Upper lobe of right lung (tissue), 1 donor: ENCODE results near the gene VCL. TPM values are rescaled to one million over a fixed set of nuclear protein-coding genes. Genes with fewer than 3 reads are reported as not detected.

Experiments
- ATAC-seq: fragments of 200-7000 bp; cut with Tn5 transposase; one replicate; pipeline ENCODE4 v1.9.1; 2020; ENCODE audit warnings: mild to moderate bottlenecking, moderate library complexity
- DNase-seq: peaks from one replicate; pipeline ENCODE4 v3.0.0-alpha.2; 2020
- H3K27ac ChIP-seq: fragments of 200-600 bp; one replicate; pipeline ENCODE4 v1.8.0; 2022
- H3K27me3 ChIP-seq: fragments of 200-600 bp; one replicate; pipeline ENCODE4 v1.8.0; 2022; ENCODE audit warnings: mild to moderate bottlenecking
- H3K36me3 ChIP-seq: fragments of 200-600 bp; one replicate; pipeline ENCODE4 v1.8.0; 2022
- H3K4me1 ChIP-seq: fragments of 200-600 bp; one replicate; pipeline ENCODE4 v1.8.0; 2022
- H3K4me3 ChIP-seq: fragments of 200-600 bp; one replicate; pipeline ENCODE4 v1.8.0; 2022; ENCODE audit warnings: mild to moderate bottlenecking
- H3K9me3 ChIP-seq: fragments of 200-600 bp; one replicate; pipeline ENCODE4 v1.8.0; 2022
- intact Hi-C: fragments of 100-400 bp; cut with DNase I; formaldehyde crosslinking; loops from one replicate; pipeline ENCODE4 v1.11.0; 2022
- total RNA-seq: library from RNA; stranded (reverse); fragmentation: NEBNext Ultra II Directional; extraction: Animal tissue kit (Norgen Biotek cat#: 25700); gene quantifications from one replicate; pipeline ENCODE4 v1.2.1, GENCODE V29; 2021
- TF ChIP-seq, protein P1 (sequence below): fragments of 200-600 bp; IDR thresholded peaks from one replicate; pipeline ENCODE4 v1.8.0; 2022; ENCODE audit warnings: antibody characterized with exemption
- donor health status: DM: no; HTN: yes; CAD: no; lungs with severe emphysema.

VCL gene
- total RNA-seq, 1 donor from 2014 or later = 148 TPM

GRCh38 chr10:74049955-74050354, 52.0 kb downstream of the VCL start:
- DNase-seq (no peak), ATAC-seq (no peak)
- Histone ChIP-seq H3K4me1 (peaks cover 45% of the 10 kb centered on the region), H3K9me3 (no peaks in the 10 kb centered on the region), H3K4me3 (no peak overlapping the region), H3K27ac (no peak overlapping the region), H3K27me3 (no peaks in the 10 kb centered on the region), H3K36me3 (peaks cover under 1% of the 10 kb centered on the region)
- intact Hi-C loops = no loop called here
- TF ChIP-seq, protein P1, sequence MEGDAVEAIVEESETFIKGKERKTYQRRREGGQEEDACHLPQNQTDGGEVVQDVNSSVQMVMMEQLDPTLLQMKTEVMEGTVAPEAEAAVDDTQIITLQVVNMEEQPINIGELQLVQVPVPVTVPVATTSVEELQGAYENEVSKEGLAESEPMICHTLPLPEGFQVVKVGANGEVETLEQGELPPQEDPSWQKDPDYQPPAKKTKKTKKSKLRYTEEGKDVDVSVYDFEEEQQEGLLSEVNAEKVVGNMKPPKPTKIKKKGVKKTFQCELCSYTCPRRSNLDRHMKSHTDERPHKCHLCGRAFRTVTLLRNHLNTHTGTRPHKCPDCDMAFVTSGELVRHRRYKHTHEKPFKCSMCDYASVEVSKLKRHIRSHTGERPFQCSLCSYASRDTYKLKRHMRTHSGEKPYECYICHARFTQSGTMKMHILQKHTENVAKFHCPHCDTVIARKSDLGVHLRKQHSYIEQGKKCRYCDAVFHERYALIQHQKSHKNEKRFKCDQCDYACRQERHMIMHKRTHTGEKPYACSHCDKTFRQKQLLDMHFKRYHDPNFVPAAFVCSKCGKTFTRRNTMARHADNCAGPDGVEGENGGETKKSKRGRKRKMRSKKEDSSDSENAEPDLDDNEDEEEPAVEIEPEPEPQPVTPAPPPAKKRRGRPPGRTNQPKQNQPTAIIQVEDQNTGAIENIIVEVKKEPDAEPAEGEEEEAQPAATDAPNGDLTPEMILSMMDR = no peak

- no peaks in the 10 kb centered on the region for H3K9me3 ChIP-seq
- no peak for ATAC-seq
- H3K27me3 ChIP-seq = no peaks in the 10 kb centered on the region
- no peaks in the 10 kb centered on the region for H3K36me3 ChIP-seq
- TF ChIP-seq, protein P1 = no peak
- H3K4me1 ChIP-seq = peaks cover 48% of the 10 kb centered on the region
- H3K4me3 ChIP-seq = no peak overlapping the region
- intact Hi-C loops = no loop called here
- no peak overlapping the region for H3K27ac ChIP-seq
- DNase-seq = no peak
These were observed 52.7 kb downstream of the VCL start for GRCh38 chr10:74050653-74051052.

DNA sequence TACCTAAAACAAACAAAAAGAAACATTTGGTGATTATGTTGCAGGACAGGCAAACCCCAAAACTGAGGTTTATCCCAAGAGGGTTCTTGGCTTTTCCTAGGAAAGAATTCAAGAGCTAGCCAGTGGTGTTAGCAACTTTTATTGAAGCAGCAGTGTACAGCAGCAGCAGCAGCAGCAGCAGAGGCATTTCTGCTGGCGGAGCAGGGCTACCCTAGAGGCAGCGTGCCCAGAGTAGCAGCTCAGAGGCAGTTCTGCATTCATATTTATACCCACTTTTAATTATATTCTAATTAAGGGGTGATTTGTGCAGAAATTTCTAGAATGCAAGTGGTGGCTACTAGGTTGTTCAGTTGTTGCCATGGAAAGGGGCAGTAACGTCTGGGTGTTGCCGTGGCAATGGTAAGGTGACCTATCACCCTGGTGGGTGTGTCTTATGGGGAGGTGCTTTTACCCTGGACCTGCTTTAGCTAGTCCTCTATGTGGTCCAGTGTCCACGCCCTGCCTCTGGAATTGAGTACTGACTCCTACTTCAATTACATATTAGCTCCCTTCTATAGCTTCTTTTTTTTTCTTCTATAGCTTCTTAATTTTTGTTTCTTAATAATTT, 53.9 kb downstream of the VCL start:
- Histone ChIP-seq H3K27ac (no peak overlapping the region), H3K27me3 (no peaks in the 10 kb centered on the region), H3K36me3 (no peaks in the 10 kb centered on the region), H3K4me1 (peaks cover 57% of the 10 kb centered on the region), H3K9me3 (no peaks in the 10 kb centered on the region), H3K4me3 (no peak overlapping the region)
- intact Hi-C loops = no loop called here
- DNase-seq (no peak), ATAC-seq (no peak)
- TF ChIP-seq, protein P1 = no peak

DNA sequence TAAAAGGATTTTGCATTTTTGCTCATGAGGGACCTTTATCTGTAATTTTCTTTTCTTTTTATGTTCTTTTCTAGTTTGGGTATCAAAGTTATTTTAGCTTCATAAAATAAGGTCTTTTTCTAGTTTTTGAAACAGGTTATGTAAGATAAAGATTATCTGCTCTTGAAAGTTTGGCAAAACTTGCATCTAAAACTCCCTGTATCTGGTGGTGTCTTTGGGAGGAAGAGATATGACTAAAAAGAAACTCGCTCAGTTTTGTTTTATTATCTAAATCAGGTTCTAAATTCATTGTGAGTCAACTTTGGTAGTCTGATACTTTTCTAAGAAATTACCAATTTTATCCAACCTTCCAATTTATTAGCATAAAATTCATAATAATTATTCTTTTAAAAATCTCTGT, 55.1 kb downstream of the VCL start:
- Histone ChIP-seq H3K27ac (no peak overlapping the region), H3K9me3 (no peaks in the 10 kb centered on the region), H3K27me3 (no peaks in the 10 kb centered on the region), H3K36me3 (no peaks in the 10 kb centered on the region), H3K4me1 (peaks cover 57% of the 10 kb centered on the region), H3K4me3 (no peak overlapping the region)
- DNase-seq (no peak), ATAC-seq (no peak)
- intact Hi-C loops = no loop called here
- TF ChIP-seq, protein P1 = no peak

DNA sequence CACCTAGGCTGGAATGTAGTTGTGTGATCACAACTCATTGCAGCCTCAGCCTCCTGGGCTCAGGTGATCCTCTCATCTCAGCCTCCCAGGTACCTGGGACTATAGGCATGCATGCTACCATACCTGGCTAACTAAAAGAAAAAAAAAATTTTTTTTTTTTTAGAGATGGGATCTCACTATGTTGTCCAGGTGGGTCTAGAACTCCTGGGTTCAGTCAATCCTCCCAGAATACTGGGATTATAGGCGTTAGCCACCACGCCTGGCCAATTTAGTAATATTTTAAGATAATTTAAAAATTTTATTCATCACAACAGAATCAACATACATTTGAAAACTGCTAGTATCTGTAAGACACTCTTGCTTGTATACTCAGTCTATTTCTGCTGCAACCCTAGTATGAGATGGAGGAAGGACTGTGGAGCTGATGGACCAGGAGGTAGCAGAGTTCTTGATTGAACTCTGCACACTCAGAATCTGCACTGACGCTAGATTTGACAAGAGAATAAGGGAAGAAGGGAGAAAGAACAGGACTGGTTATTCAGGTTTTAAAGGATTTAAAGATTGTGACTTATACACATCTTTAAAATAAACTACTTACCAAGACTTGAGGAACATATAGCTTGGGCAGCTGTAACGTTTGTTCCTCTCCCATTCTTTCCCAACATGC, 57.6 kb downstream of the VCL start:
- Histone ChIP-seq H3K4me3 (no peak overlapping the region), H3K27me3 (no peaks in the 10 kb centered on the region), H3K27ac (peak overlapping the region; percentile 69), H3K36me3 (no peaks in the 10 kb centered on the region), H3K9me3 (no peaks in the 10 kb centered on the region), H3K4me1 (peaks cover 42% of the 10 kb centered on the region)
- TF ChIP-seq, protein P1 = no peak
- peak; percentile 3 for ATAC-seq
- intact Hi-C loops = no loop called here
- no peak for DNase-seq
